Daoy (cell line): ENCODE measurements around the gene STAT3. TPM values are rescaled to one million over a fixed set of nuclear protein-coding genes. Genes with fewer than 3 reads are reported as not detected.
"Not testable (repeated sequence)": the region's sequence is repeated elsewhere in the genome, so short reads cannot be mapped to it uniquely, and the experiment has no call there.

Experiments used
- DNase-seq: peaks from one replicate; pipeline ENCODE4 v3.0.0-alpha.2; 2015; ENCODE audit warnings: low read depth
- total RNA-seq: library from RNA; depleted of rRNA; stranded (reverse); fragments of >200 nt; shearing (Covaris generic); gene quantifications from 2 replicates; pipeline ENCODE4 v1.2.3, GENCODE V29; 2014

Gene STAT3
- total RNA-seq, 1 experiment from 2014 or later = 28.6 TPM

- DNase-seq = no peak
Measured at GRCh38 chr17:42279776-42280630, 108.2 kb downstream of the STAT3 start.

- DNase-seq = no peak
Measured at GRCh38 chr17:42277342-42277712, 110.9 kb downstream of the STAT3 start.

- DNase-seq = peak; percentile 83
Measured at GRCh38 chr17:42276609-42277341, 111.5 kb downstream of the STAT3 start.

GRCh38 chr17:42276359-42276608 lies 112.0 kb downstream of the STAT3 start, which contains the start of gene STAT5B:
TSS of gene STAT5B (minus strand) at chr17:42276391. CDS start at chr17:42232127, 44,264 bp downstream.
- peak; percentile 75 for DNase-seq

- peak; percentile 21 for DNase-seq
Measured at GRCh38 chr17:42275527-42276358, 112.5 kb downstream of the STAT3 start.

- no peak for DNase-seq
Measured at GRCh38 chr17:42274812-42275526, 113.3 kb downstream of the STAT3 start.

GRCh38 chr17:42274253-42274542 lies 114.0 kb downstream of the STAT3 start:
- no peak for DNase-seq

- no peak for DNase-seq
Measured at GRCh38 chr17:42273474-42274252, 114.6 kb downstream of the STAT3 start.

GRCh38 chr17:42272162-42272907 lies 115.9 kb downstream of the STAT3 start:
- DNase-seq = no peak

GRCh38 chr17:42271779-42272035 lies 116.5 kb downstream of the STAT3 start:
- no peak for DNase-seq

- DNase-seq = no peak
Measured at GRCh38 chr17:42271006-42271778, 117.0 kb downstream of the STAT3 start.

- DNase-seq = no peak
Measured at GRCh38 chr17:42270596-42270995, 117.6 kb downstream of the STAT3 start.

- no peak for DNase-seq
Measured at GRCh38 chr17:42270170-42270535, 118.1 kb downstream of the STAT3 start.

GRCh38 chr17:42268236-42268635 lies 120.0 kb downstream of the STAT3 start:
- DNase-seq = no peak

GRCh38 chr17:42266918-42267766 lies 121.1 kb downstream of the STAT3 start:
- peak; percentile 31 for DNase-seq

- no peak for DNase-seq
Measured at GRCh38 chr17:42266462-42266861, 121.8 kb downstream of the STAT3 start.

- not testable (repeated sequence) for DNase-seq
Measured at GRCh38 chr17:42264366-42264765, 123.9 kb downstream of the STAT3 start.
